ENCODE data around the gene SETBP1. TPM values are rescaled to one million over a fixed set of nuclear protein-coding genes. Genes with fewer than 3 reads are reported as not detected.

The SETBP1 gene
- total RNA-seq, 2 experiments from 2014 or later: 6.4 to 6.7 TPM

GRCh38 chr18:45100321-45101105 lies 419.8 kb downstream of the SETBP1 start:
- peaks cover 3% of the 10 kb centered on the region for H3K27me3 Mint-ChIP-seq
- H3K9me3 Mint-ChIP-seq: no peaks in the 10 kb centered on the region
- POLR2A ChIA-PET: no interaction called here
- H3K27ac Mint-ChIP-seq: no peak overlapping the region
- H3K4me1 Mint-ChIP-seq (ENCODE audit: low read depth): no peaks in the 10 kb centered on the region
- H3K36me3 Mint-ChIP-seq: no peaks in the 10 kb centered on the region
- intact Hi-C loops (cut with micrococcal nuclease): no loop called here
- CTCF ChIA-PET: no interaction called here
- DNase-seq: no peak
- no peak overlapping the region for H3K4me3 Mint-ChIP-seq

DNA sequence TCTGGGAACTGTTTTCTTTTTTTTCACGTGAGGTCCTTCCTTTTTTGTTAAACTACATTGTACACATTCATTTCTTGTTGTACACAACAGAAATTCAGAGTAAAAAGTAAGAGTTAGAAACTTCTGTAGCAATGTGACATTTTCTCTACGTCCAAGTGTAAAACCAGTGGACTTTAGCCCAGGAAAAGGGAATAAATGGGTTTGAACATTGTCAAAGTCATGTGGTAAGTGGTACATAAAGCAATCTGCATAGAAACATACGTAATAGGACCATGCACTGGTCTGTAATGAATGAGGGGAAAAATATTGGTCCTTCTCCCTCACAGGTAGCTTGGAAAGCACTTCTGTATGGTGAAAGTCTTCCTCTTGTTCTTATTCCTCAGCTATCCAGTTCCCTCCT lies 421.4 kb downstream of the SETBP1 start:
- H3K4me1 Mint-ChIP-seq (ENCODE audit: low read depth): no peaks in the 10 kb centered on the region
- no peak overlapping the region for H3K4me3 Mint-ChIP-seq
- no peak overlapping the region for H3K27ac Mint-ChIP-seq
- peaks cover 3% of the 10 kb centered on the region for H3K27me3 Mint-ChIP-seq
- no peak for DNase-seq
- intact Hi-C loops (cut with micrococcal nuclease): no loop called here
- no peaks in the 10 kb centered on the region for H3K9me3 Mint-ChIP-seq
- H3K36me3 Mint-ChIP-seq: no peaks in the 10 kb centered on the region
- POLR2A ChIA-PET: no interaction called here
- CTCF ChIA-PET: no interaction called here

GRCh38 chr18:45102863-45103262 lies 422.2 kb downstream of the SETBP1 start:
- H3K4me1 Mint-ChIP-seq (ENCODE audit: low read depth): no peaks in the 10 kb centered on the region
- POLR2A ChIA-PET: no interaction called here
- DNase-seq: no peak
- H3K27ac Mint-ChIP-seq: no peak overlapping the region
- CTCF ChIA-PET: no interaction called here
- intact Hi-C loops (cut with micrococcal nuclease): no loop called here
- H3K9me3 Mint-ChIP-seq: no peaks in the 10 kb centered on the region
- no peak overlapping the region for H3K4me3 Mint-ChIP-seq
- no peaks in the 10 kb centered on the region for H3K36me3 Mint-ChIP-seq
- H3K27me3 Mint-ChIP-seq: peaks cover 3% of the 10 kb centered on the region

DNA sequence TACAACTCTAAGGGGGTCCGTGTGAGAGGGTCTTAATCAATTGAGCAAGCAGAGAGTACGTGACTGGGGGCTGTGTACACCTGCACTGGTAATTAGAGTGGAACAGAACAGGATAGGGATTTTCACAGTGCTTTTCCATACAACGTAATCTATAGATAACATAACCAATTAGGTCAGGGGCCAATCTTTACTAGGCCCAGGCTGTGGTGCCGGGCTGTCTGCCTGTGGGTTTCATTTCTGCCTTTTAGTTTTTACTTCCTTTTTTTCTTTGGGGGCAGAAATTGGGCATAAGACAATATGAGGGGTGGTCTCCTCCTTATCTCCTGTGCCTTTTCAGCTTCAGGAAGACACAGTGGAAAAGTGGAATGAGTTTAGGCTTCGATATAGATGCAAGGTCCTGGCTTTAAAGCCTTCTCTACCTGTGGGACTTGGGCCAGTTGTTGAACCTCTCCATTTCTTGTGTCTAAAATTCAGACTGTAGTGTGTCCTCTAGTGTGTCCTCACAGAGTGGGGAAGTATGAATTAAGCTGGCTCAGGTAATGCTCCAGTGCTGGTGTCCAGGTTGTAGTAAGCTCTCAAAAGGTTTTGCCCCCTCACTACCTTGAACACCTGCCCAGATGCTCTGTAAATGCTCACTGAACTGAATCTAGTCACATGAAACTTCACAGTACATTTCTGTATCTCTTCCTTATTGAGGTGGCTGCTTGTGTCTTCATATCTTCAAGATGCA lies 422.8 kb downstream of the SETBP1 start:
- Mint-ChIP-seq H3K9me3 (no peaks in the 10 kb centered on the region), H3K27me3 (peaks cover 3% of the 10 kb centered on the region), H3K36me3 (no peaks in the 10 kb centered on the region), H3K27ac (no peak overlapping the region), H3K4me3 (no peak overlapping the region), H3K4me1 (ENCODE audit: low read depth) (no peaks in the 10 kb centered on the region)
- intact Hi-C loops (cut with micrococcal nuclease): no loop called here
- no peak for DNase-seq
- CTCF ChIA-PET: no interaction called here
- POLR2A ChIA-PET: no interaction called here

DNA sequence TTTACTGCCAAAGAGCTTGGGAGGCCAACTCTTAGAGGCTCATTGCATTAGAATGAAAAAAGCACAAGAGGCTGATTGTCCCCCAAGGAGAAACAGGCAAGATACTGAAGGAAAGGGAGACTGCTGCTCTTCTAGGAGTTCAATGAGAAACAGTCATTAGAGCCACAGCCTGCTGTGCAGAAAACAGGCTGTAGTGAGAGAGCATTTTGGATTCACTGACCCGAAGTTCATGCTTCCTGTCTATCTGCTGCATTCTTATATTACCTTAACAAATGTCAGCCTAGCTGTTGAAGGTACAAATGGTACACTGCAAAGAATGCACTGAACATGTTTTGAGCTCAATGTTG lies 423.3 kb downstream of the SETBP1 start:
- POLR2A ChIA-PET: no interaction called here
- intact Hi-C loops (cut with micrococcal nuclease): no loop called here
- no peaks in the 10 kb centered on the region for H3K36me3 Mint-ChIP-seq
- no peak overlapping the region for H3K27ac Mint-ChIP-seq
- no peak for DNase-seq
- CTCF ChIA-PET: no interaction called here
- H3K27me3 Mint-ChIP-seq: peaks cover 3% of the 10 kb centered on the region
- H3K9me3 Mint-ChIP-seq: no peaks in the 10 kb centered on the region
- no peaks in the 10 kb centered on the region for H3K4me1 Mint-ChIP-seq (ENCODE audit: low read depth)
- H3K4me3 Mint-ChIP-seq: no peak overlapping the region

GRCh38 chr18:45106331-45106774 lies 425.7 kb downstream of the SETBP1 start:
- Mint-ChIP-seq H3K4me3 (no peak overlapping the region), H3K27ac (no peak overlapping the region), H3K4me1 (ENCODE audit: low read depth) (no peaks in the 10 kb centered on the region), H3K9me3 (no peaks in the 10 kb centered on the region), H3K27me3 (peaks cover 6% of the 10 kb centered on the region), H3K36me3 (no peaks in the 10 kb centered on the region)
- ChIA-PET POLR2A (no interaction called here), CTCF (interaction anchor here (1.5 to 2.5 kb wide), 2 partner anchors 106 to 201 kb away, joined by 3 to 6 read pairs; no protein-coding TSS in a partner anchor)
- intact Hi-C loops (cut with micrococcal nuclease): no loop called here
- DNase-seq: no peak

GRCh38 chr18:45107425-45107824 lies 426.7 kb downstream of the SETBP1 start:
- Mint-ChIP-seq H3K9me3 (no peaks in the 10 kb centered on the region), H3K27me3 (peaks cover 7% of the 10 kb centered on the region), H3K4me3 (no peak overlapping the region), H3K36me3 (no peaks in the 10 kb centered on the region), H3K27ac (no peak overlapping the region), H3K4me1 (ENCODE audit: low read depth) (no peaks in the 10 kb centered on the region)
- ChIA-PET POLR2A (no interaction called here), CTCF (no interaction called here)
- DNase-seq: no peak
- intact Hi-C loops (cut with micrococcal nuclease): no loop called here

- ChIA-PET CTCF (interaction anchor here (0.9 kb wide), 1 partner anchor 105 kb away, joined by 3 read pairs; no protein-coding TSS in a partner anchor), POLR2A (no interaction called here)
- DNase-seq: no peak
- Mint-ChIP-seq H3K27ac (no peak overlapping the region), H3K36me3 (no peaks in the 10 kb centered on the region), H3K27me3 (peaks cover 8% of the 10 kb centered on the region), H3K4me3 (no peak overlapping the region), H3K9me3 (no peaks in the 10 kb centered on the region), H3K4me1 (ENCODE audit: low read depth) (no peaks in the 10 kb centered on the region)
- intact Hi-C loops (cut with micrococcal nuclease): no loop called here
Observed at GRCh38 chr18:45108754-45109153, 428.1 kb downstream of the SETBP1 start.

DNA sequence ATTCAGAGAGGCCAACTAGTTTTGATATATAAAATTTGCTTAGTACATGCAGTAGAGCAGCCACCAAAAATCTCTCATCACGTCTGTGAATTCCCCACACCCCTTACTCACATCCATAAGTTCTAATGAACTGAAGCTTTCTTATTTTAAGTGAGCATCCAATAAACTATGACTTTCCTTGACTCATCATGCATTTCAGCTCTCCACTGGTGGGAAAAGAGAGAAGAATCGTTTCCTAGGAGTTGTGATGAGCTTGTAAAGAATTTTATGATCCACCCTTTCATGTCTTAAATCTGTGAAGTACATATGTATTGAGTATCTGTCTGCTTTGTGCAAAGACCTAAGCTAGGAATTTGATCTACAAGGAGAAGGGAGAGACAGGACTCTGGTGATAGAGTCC lies 428.6 kb downstream of the SETBP1 start:
- no peaks in the 10 kb centered on the region for H3K9me3 Mint-ChIP-seq
- ChIA-PET CTCF (interaction anchor here (0.6 to 0.9 kb wide), 3 partner anchors 29 to 201 kb away, joined by 3 read pairs; no protein-coding TSS in a partner anchor), POLR2A (no interaction called here)

DNA sequence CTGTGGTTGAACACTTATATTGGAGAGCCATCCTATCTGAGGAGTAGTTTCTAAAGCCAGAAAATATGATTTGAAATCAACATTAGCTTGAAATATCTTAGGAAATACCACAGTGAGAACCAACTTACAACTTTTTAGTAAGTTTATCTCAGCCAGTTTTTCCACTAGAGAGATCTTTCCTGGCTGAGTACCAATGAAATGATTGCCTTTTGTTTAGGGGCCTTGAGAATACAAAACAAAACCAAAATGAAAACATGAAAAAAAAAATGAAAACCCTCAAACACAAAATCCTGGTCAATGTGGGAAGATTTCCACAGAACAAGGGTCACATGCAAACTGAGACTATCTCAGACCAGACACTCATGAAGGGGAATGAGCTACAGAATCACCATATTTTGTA lies 429.0 kb downstream of the SETBP1 start:
- CTCF ChIA-PET: interaction anchor here (0.6 kb wide), 2 partner anchors 28 to 202 kb away, joined by 3 read pairs; no protein-coding TSS in a partner anchor
- no peak overlapping the region for H3K27ac Mint-ChIP-seq
- intact Hi-C loops (cut with micrococcal nuclease): no loop called here
- no peaks in the 10 kb centered on the region for H3K9me3 Mint-ChIP-seq
- no peak for DNase-seq
- H3K27me3 Mint-ChIP-seq: peaks cover 7% of the 10 kb centered on the region
- POLR2A ChIA-PET: no interaction called here
- no peaks in the 10 kb centered on the region for H3K36me3 Mint-ChIP-seq
- no peak overlapping the region for H3K4me3 Mint-ChIP-seq
- no peaks in the 10 kb centered on the region for H3K4me1 Mint-ChIP-seq (ENCODE audit: low read depth)

More for the DNA sequence above, 428.6 kb downstream of the SETBP1 start:
- no peak overlapping the region for H3K4me3 Mint-ChIP-seq
- H3K36me3 Mint-ChIP-seq: no peaks in the 10 kb centered on the region
- intact Hi-C loops (cut with micrococcal nuclease): no loop called here
- no peak overlapping the region for H3K27ac Mint-ChIP-seq
- no peaks in the 10 kb centered on the region for H3K4me1 Mint-ChIP-seq (ENCODE audit: low read depth)
- no peak for DNase-seq
- H3K27me3 Mint-ChIP-seq: peaks cover 6% of the 10 kb centered on the region

DNA sequence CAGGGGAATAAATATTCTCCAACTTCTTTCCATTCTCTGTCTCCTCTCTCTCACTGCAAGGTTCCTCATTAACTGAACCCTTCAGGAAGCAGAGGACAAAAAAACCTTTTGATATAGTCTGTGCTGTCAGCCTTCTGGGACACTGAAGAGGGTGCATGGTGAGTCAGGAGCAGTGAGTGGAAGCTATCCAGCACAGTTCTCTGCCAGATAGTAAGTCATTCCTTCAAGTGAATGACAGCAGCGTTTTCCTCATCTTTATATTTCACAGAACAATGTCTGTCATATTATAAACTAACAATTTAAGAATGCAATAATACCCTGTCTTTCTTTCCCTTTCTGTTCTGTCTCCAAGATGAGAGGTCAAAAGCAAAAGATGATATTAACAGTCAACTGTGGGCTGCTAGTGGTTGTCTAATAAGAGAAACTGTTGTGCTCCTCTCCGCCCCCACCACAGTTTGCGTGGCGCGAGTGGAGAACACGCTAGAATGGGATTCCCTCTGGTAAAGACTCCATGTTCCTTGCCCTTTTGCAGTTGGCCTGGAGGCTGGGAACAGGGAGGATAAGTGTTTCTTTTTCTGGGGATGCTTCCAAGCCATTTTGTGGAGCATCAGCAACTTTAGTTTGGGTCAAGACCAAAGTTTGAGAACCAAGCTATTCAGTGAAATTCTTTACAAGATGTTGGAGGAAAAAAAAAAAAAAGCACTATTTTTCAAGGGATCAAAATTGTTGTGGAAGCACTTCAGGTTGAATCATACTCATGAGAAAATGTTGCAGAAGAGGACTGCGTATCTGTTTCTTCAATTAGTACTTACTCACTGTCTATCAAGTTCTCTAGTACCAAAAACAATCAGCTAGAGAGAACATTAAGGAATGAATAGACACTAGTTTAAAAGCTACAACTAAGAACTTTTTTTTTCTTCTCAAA lies 430.2 kb downstream of the SETBP1 start:
- DNase-seq: no peak
- H3K9me3 Mint-ChIP-seq: no peaks in the 10 kb centered on the region
- H3K4me1 Mint-ChIP-seq (ENCODE audit: low read depth): no peaks in the 10 kb centered on the region
- no peak overlapping the region for H3K4me3 Mint-ChIP-seq
- ChIA-PET CTCF (no interaction called here), POLR2A (no interaction called here)
- intact Hi-C loops (cut with micrococcal nuclease): no loop called here
- no peak overlapping the region for H3K27ac Mint-ChIP-seq
- H3K36me3 Mint-ChIP-seq: no peaks in the 10 kb centered on the region
- H3K27me3 Mint-ChIP-seq: peaks cover 10% of the 10 kb centered on the region

DNA sequence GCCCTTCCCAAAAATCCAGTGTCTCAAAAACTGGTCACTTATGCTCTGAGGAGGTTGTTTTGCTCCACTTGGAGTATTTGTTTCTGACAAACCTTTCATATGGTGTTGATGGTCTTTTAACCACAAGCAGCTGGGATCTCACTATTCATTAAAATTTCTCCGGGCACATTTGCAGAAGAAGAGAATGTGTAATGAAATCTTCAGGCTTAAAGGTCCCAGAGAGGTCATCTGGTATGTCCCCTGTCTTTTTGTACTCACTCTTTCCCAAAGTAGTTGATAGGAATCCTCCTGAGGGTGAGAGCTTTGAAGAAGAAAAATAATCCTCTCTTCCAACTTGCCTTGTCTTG lies 430.8 kb downstream of the SETBP1 start:
- Mint-ChIP-seq H3K9me3 (no peaks in the 10 kb centered on the region), H3K4me3 (no peak overlapping the region)
- POLR2A ChIA-PET: no interaction called here

More for the DNA sequence above, 430.8 kb downstream of the SETBP1 start:
- intact Hi-C loops (cut with micrococcal nuclease): no loop called here
- Mint-ChIP-seq H3K36me3 (no peaks in the 10 kb centered on the region), H3K27ac (no peak overlapping the region), H3K4me1 (ENCODE audit: low read depth) (no peaks in the 10 kb centered on the region), H3K27me3 (peaks cover 10% of the 10 kb centered on the region)
- CTCF ChIA-PET: no interaction called here
- DNase-seq: no peak
